Measurements from ENCODE around the gene WDR72. TPM values are rescaled to one million over a fixed set of nuclear protein-coding genes. Genes with fewer than 3 reads are reported as not detected.

The WDR72 gene
- total and polyA plus RNA-seq, 2 donors (not counting 1 experiment from before 2014, with no cell fraction given), result not detected

DNA sequence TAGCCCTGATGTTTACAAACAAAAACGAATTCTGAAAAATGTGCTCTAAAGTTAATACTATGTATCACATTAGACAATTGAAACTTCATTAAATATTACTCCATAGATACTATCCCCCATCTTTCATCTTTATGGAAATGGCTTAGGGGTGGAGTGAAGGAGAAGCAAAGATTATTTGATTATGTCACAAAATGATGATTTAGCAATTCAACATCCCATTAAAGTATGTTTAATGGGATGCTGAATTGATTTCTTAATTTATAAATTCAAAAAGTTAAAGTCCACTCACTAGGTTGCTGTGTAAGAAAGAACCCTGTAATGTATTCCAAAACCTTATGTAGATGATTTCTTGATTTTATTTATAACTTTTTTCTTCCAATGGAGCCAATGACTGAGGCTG is 201.1 kb downstream of the WDR72 start:
- Histone ChIP-seq H4K20me1 (ENCODE audit: control insufficient read depth, insufficient read depth, low read length, poor library complexity, severe bottlenecking) (no peaks in the 10 kb centered on the region), H3K4me2 (replicated peaks; ENCODE audit: low read depth, low read length, poor library complexity, severe bottlenecking) (no peak overlapping the region), H2AFZ (ENCODE audit: insufficient read depth, low read depth, low read length, poor library complexity, severe bottlenecking) (no peak overlapping the region), H3K4me3 (ENCODE audit: control extremely low read depth in 1 of 5, extremely low read depth in 1 of 5, insufficient read depth in 1 of 5, low read depth in 2 of 5, low read length in 4 of 5) (no peak overlapping the region), H3K9me3 (ENCODE audit: control extremely low read depth in 1 of 3, control insufficient read depth in 2 of 3, insufficient read depth in 1 of 3, low read length in 2 of 3) (no peaks in the 10 kb centered on the region), H3K27me3 (replicated peaks in 1 of 4; ENCODE audit: control extremely low read depth in 1 of 4, control insufficient read depth in 3 of 4, insufficient read depth in 4 of 4, low read length in 3 of 4) (no peaks in the 10 kb centered on the region), H3K79me2 (ENCODE audit: control insufficient read depth, insufficient read depth, low read length) (no peaks in the 10 kb centered on the region), H3K4me1 (ENCODE audit: control insufficient read depth in 2 of 2, insufficient read depth in 2 of 2, low read length in 2 of 2) (no peaks in the 10 kb centered on the region), H3K9ac (ENCODE audit: low read length) (no peak overlapping the region), H3K27ac (ENCODE audit: low read length in 2 of 2) (no peak overlapping the region), H3K36me3 (replicated peaks in 1 of 2; ENCODE audit: control extremely low read depth in 1 of 2, control insufficient read depth in 1 of 2, extremely low read depth in 1 of 2, insufficient read depth in 2 of 2, low read length in 1 of 2) (no peaks in the 10 kb centered on the region)
- ChIA-PET CTCF (no interaction called here), POLR2A (no interaction called here)
- Mint-ChIP-seq H3K4me3 (no peak overlapping the region), H3K9me3 (ENCODE audit: insufficient read depth) (no peaks in the 10 kb centered on the region), H3K27ac (no peak overlapping the region), H3K27me3 (no peaks in the 10 kb centered on the region), H3K4me1 (no peaks in the 10 kb centered on the region)
- WGBS (ENCODE audit: insufficient coverage), result no CpG with 5 or more reads among the region's 1 CpG
- no peak for DNase-seq
- no peak for ATAC-seq (ENCODE audit: low read depth)
- TF ChIP-seq EZH2 (IDR thresholded peaks at IDR 0.05; ENCODE audit: borderline replicate concordance, insufficient read depth, low read depth, low read length, poor library complexity, severe bottlenecking) (no peak), CTCF (IDR thresholded peaks at IDR 0.05) (no peak)
- intact Hi-C loops (cut with micrococcal nuclease), result no loop called here

GRCh38 chr15:53555226-53555625 is 204.2 kb downstream of the WDR72 start:
- no peaks in the 10 kb centered on the region for H3K4me1 ChIP-seq (ENCODE audit: control insufficient read depth in 2 of 2, insufficient read depth in 2 of 2, low read length in 2 of 2)
- H2AFZ ChIP-seq (ENCODE audit: insufficient read depth, low read depth, low read length, poor library complexity, severe bottlenecking), result peak overlapping the region; percentile 40
- no peaks in the 10 kb centered on the region for H3K9me3 ChIP-seq (ENCODE audit: control extremely low read depth in 1 of 3, control insufficient read depth in 2 of 3, insufficient read depth in 1 of 3, low read length in 2 of 3)
- H3K4me2 ChIP-seq (replicated peaks; ENCODE audit: low read depth, low read length, poor library complexity, severe bottlenecking), result no peak overlapping the region
- ChIA-PET POLR2A (no interaction called here), CTCF (no interaction called here)
- ATAC-seq (ENCODE audit: low read depth) (no peak), DNase-seq (no peak)
- no peak overlapping the region for H3K4me3 ChIP-seq (ENCODE audit: control extremely low read depth in 1 of 5, extremely low read depth in 1 of 5, insufficient read depth in 1 of 5, low read depth in 2 of 5, low read length in 4 of 5)
- 12% methylated on average over 5 of the region's 7 CpGs for WGBS (ENCODE audit: insufficient coverage)
- TF ChIP-seq EZH2 (IDR thresholded peaks at IDR 0.05; ENCODE audit: borderline replicate concordance, insufficient read depth, low read depth, low read length, poor library complexity, severe bottlenecking), result no peak
- TF ChIP-seq CTCF (IDR thresholded peaks at IDR 0.05), result no peak
- Mint-ChIP-seq H3K27me3 (no peaks in the 10 kb centered on the region), H3K4me1 (no peaks in the 10 kb centered on the region), H3K4me3 (no peak overlapping the region), H3K9me3 (ENCODE audit: insufficient read depth) (no peaks in the 10 kb centered on the region), H3K27ac (no peak overlapping the region)
- no peak overlapping the region for H3K27ac ChIP-seq (ENCODE audit: low read length in 2 of 2)
- intact Hi-C loops (cut with micrococcal nuclease), result no loop called here
- H3K9ac ChIP-seq (ENCODE audit: low read length), result no peak overlapping the region
- H3K36me3 ChIP-seq (replicated peaks in 1 of 2; ENCODE audit: control extremely low read depth in 1 of 2, control insufficient read depth in 1 of 2, extremely low read depth in 1 of 2, insufficient read depth in 2 of 2, low read length in 1 of 2), result no peaks in the 10 kb centered on the region
- no peaks in the 10 kb centered on the region for H4K20me1 ChIP-seq (ENCODE audit: control insufficient read depth, insufficient read depth, low read length, poor library complexity, severe bottlenecking)
- H3K79me2 ChIP-seq (ENCODE audit: control insufficient read depth, insufficient read depth, low read length), result no peaks in the 10 kb centered on the region
- no peaks in the 10 kb centered on the region for H3K27me3 ChIP-seq (replicated peaks in 1 of 4; ENCODE audit: control extremely low read depth in 1 of 4, control insufficient read depth in 3 of 4, insufficient read depth in 4 of 4, low read length in 3 of 4)

Measured in B cell (primary cell).